HFFc6 (cell line): ENCODE results near the gene ZER1. TPM values are rescaled to one million over a fixed set of nuclear protein-coding genes. Genes with fewer than 3 reads are reported as not detected.

Source experiments
- DNase-seq: peaks from one replicate; pipeline ENCODE4 v3.0.0-alpha.2; 2018
- H3K27ac Mint-ChIP-seq: 2 replicates; pipeline ENCODE4 v1.8.0; 2020; ENCODE audit warnings: mild to moderate bottlenecking, mixed read lengths
- H3K27me3 Mint-ChIP-seq: 2 replicates; pipeline ENCODE4 v1.8.0; 2021; ENCODE audit warnings: mild to moderate bottlenecking, moderate library complexity, mixed read lengths; ENCODE audit not compliant: insufficient read depth
- H3K36me3 Mint-ChIP-seq: 2 replicates; pipeline ENCODE4 v1.8.0; 2021; ENCODE audit warnings: low read depth, mixed read lengths
- H3K4me1 Mint-ChIP-seq: 2 replicates; pipeline ENCODE4 v1.8.0; 2020; ENCODE audit warnings: low read depth, mixed read lengths
- H3K4me3 Mint-ChIP-seq: 2 replicates; pipeline ENCODE4 v1.8.0; 2020; ENCODE audit warnings: mild to moderate bottlenecking, moderate library complexity, mixed read lengths
- H3K9me3 Mint-ChIP-seq: 2 replicates; pipeline ENCODE4 v1.8.0; 2020; ENCODE audit warnings: mild to moderate bottlenecking, mixed read lengths
- CTCF ChIP-seq: fragments of 200-600 bp; sonication (generic); IDR thresholded peaks from 2 replicates; pipeline ENCODE4 v1.5.0; 2021; ENCODE audit warnings: antibody characterized with exemption, mild to moderate bottlenecking
- total RNA-seq, 6 experiments: library from RNA; stranded (reverse); fragmentation: NEBNext Ultra II Directional; extraction: Animal tissue kit (Norgen Biotek cat#: 25700); gene quantifications; 2 replicates in 1 of 6; 3 replicates in 5 of 6; pipeline ENCODE4 v1.2.3, GENCODE V29; 2021

The ZER1 gene
- total RNA-seq, 6 experiments from 2014 or later = 32.5 to 47.6 (median 37.8) TPM

GRCh38 chr9:128792978-128793686, 21.4 kb upstream of the ZER1 start:
- Mint-ChIP-seq H3K4me1 (peaks cover 8% of the 10 kb centered on the region), H3K4me3 (no peak overlapping the region), H3K27ac (no peak overlapping the region), H3K36me3 (no peaks in the 10 kb centered on the region; the same call in 1 of the 2 replicates), H3K27me3 (no peaks in the 10 kb centered on the region; the same call in 1 of the 2 replicates), H3K9me3 (no peaks in the 10 kb centered on the region)
- no peak for DNase-seq
- TF ChIP-seq CTCF = no peak

DNA sequence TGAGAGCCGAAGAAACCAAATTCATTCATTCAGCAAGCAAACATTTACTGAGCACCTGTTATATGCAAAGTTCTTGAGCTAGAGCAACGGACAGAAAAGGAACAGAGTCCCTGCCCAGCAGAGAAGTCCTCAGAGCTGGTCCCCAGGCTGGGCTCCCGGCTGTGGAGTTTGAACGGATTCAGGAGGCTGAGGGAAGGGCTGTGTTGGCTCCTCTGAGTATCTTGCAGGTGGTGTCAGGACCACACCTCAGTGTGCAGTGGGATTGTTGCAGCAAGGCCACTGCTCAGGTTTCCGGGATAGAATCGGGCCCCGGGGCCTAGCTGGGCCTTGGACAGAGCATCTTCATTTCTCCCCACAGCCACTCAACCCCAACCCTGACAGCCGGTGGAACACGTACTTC, 20.4 kb upstream of the ZER1 start:
- H3K36me3 Mint-ChIP-seq = no peaks in the 10 kb centered on the region; the same call in 1 of the 2 replicates
- TF ChIP-seq CTCF = no peak
- H3K9me3 Mint-ChIP-seq = no peaks in the 10 kb centered on the region
- DNase-seq = no peak
- H3K27me3 Mint-ChIP-seq = no peaks in the 10 kb centered on the region; the same call in 1 of the 2 replicates
- no peak overlapping the region for H3K4me3 Mint-ChIP-seq
- H3K27ac Mint-ChIP-seq = no peak overlapping the region
- peaks cover 12% of the 10 kb centered on the region for H3K4me1 Mint-ChIP-seq

DNA sequence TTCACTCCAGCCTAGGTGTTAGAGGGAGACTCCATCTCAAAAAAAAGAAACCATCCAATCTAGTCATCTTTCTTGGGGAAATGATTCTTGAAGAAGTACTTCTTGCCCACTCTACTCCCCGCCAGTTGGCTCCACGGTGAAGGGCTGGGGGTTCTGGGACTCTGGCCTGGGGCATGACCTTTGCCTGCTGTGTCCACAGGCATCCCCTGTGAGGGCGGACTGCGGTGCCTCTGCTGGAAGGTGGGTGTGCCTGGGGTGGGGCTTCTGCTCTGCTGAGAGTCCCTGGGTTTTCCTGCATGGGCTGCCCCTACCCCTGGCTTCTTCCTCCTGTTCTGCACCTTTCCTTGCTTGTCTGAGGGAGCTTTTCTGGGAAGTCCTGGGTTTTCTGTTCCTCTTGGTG, 18.8 kb upstream of the ZER1 start:
- no peak for TF ChIP-seq CTCF

DNA sequence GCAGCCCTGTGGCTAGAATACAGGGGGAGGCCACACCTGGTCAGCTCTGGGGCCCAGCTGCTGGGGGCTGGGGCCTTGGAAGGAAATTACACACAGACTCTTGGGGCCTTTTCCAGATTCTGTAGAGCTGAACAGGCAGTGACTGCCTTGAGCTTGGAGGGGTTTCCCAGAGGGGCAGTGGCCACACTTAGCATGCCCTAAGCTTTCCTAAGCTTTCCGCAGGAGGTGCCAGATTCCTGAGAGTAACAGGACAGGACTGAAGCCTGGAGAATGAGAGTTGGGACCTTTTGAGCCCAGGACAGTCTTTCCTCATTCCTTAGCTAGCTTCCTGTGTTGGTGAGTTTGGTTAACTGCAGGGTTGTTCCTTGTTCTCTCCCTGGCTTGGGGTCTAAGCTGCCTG, 16.7 kb upstream of the ZER1 start:
- peak overlapping the region; percentile 63; the same call in 1 of the 2 replicates for H3K27ac Mint-ChIP-seq
- H3K4me3 Mint-ChIP-seq = peak overlapping the region; percentile 95
- H3K9me3 Mint-ChIP-seq = no peaks in the 10 kb centered on the region

More for the DNA sequence above, 18.8 kb upstream of the ZER1 start:
- no peaks in the 10 kb centered on the region for H3K9me3 Mint-ChIP-seq
- H3K27me3 Mint-ChIP-seq = no peaks in the 10 kb centered on the region; the same call in 1 of the 2 replicates
- H3K4me3 Mint-ChIP-seq = no peak overlapping the region
- peaks cover 12% of the 10 kb centered on the region for H3K4me1 Mint-ChIP-seq
- no peak overlapping the region for H3K27ac Mint-ChIP-seq
- DNase-seq = no peak
- no peaks in the 10 kb centered on the region; the same call in 1 of the 2 replicates for H3K36me3 Mint-ChIP-seq

GRCh38 chr9:128787659-128788058, 15.9 kb upstream of the ZER1 start:
- H3K27me3 Mint-ChIP-seq = no peaks in the 10 kb centered on the region; the same call in 1 of the 2 replicates
- peak overlapping the region; percentile 63 for H3K27ac Mint-ChIP-seq
- peak overlapping the region; percentile 95 for H3K4me3 Mint-ChIP-seq
- DNase-seq = no peak
- no peaks in the 10 kb centered on the region for H3K9me3 Mint-ChIP-seq
- TF ChIP-seq CTCF = no peak
- H3K36me3 Mint-ChIP-seq = no peaks in the 10 kb centered on the region; the same call in 1 of the 2 replicates
- H3K4me1 Mint-ChIP-seq = peaks cover 21% of the 10 kb centered on the region

More for the DNA sequence above, 16.7 kb upstream of the ZER1 start:
- no peaks in the 10 kb centered on the region; the same call in 1 of the 2 replicates for H3K36me3 Mint-ChIP-seq
- no peak for DNase-seq
- TF ChIP-seq CTCF = no peak
- H3K4me1 Mint-ChIP-seq = peaks cover 16% of the 10 kb centered on the region
- no peaks in the 10 kb centered on the region; the same call in 1 of the 2 replicates for H3K27me3 Mint-ChIP-seq
